NCI-H748 (cell line): Measurements from ENCODE around the gene PIK3CD.
"Not testable (repeated sequence)": the region's sequence is repeated elsewhere in the genome, so short reads cannot be mapped to it uniquely, and the experiment has no call there.

ENCODE experiments used
- DNase-seq: peaks from one replicate; lab custom pipeline; 2025; ENCODE audit not compliant: unreplicated experiment; lab: John Stamatoyannopoulos, UW

PIK3CD gene

GRCh38 chr1:9618909-9619679 lies 32.4 kb upstream of the PIK3CD start:
- DNase-seq = no peak

- no peak for DNase-seq
Observed at GRCh38 chr1:9621032-9621431, 30.5 kb upstream of the PIK3CD start.

GRCh38 chr1:9624081-9624480 lies 27.4 kb upstream of the PIK3CD start:
- no peak for DNase-seq

GRCh38 chr1:9625030-9625429 lies 26.5 kb upstream of the PIK3CD start:
- not testable (repeated sequence) for DNase-seq

GRCh38 chr1:9626201-9626608 lies 25.3 kb upstream of the PIK3CD start:
- DNase-seq = no peak

GRCh38 chr1:9628541-9629444 lies 22.7 kb upstream of the PIK3CD start:
- DNase-seq = no peak

GRCh38 chr1:9629445-9630201 lies 21.9 kb upstream of the PIK3CD start:
- DNase-seq = no peak

GRCh38 chr1:9630331-9631111 lies 21.0 kb upstream of the PIK3CD start:
- no peak for DNase-seq

- no peak for DNase-seq
Observed at GRCh38 chr1:9631613-9632012, 19.9 kb upstream of the PIK3CD start.

GRCh38 chr1:9633493-9633892 lies 18.0 kb upstream of the PIK3CD start:
- no peak for DNase-seq

- no peak for DNase-seq
Observed at GRCh38 chr1:9634582-9634981, 16.9 kb upstream of the PIK3CD start.

- DNase-seq = no peak
Observed at GRCh38 chr1:9639227-9639626, 12.3 kb upstream of the PIK3CD start.

GRCh38 chr1:9643351-9644256 lies 7.9 kb upstream of the PIK3CD start:
- no peak for DNase-seq

GRCh38 chr1:9646037-9646436 lies 5.5 kb upstream of the PIK3CD start:
- DNase-seq = no peak

GRCh38 chr1:9648171-9648570 lies 3.4 kb upstream of the PIK3CD start:
- DNase-seq = no peak

GRCh38 chr1:9649769-9650168 lies 1.8 kb upstream of the PIK3CD start:
- DNase-seq = no peak

- DNase-seq = no peak
Observed at GRCh38 chr1:9651220-9651564, 339 bp upstream of the PIK3CD start.

- peak; percentile 29 for DNase-seq
Observed at GRCh38 chr1:9652379-9653209, 1.1 kb downstream of the PIK3CD start.

GRCh38 chr1:9653210-9653490 lies 1.6 kb downstream of the PIK3CD start:
- no peak for DNase-seq
